ENCODE measurements around the gene FYB1. TPM values are rescaled to one million over a fixed set of nuclear protein-coding genes. Genes with fewer than 3 reads are reported as not detected.

FYB1 gene
- total RNA-seq, 1 experiment from 2014 or later, result 0.12 TPM

GRCh38 chr5:39208471-39208870, 10.9 kb downstream of the FYB1 start:
- DNase-seq (ENCODE audit: unreplicated experiment), result no peak
- CTCF ChIA-PET, result no interaction called here
- no peaks in the 10 kb centered on the region for H3K9me3 Mint-ChIP-seq (ENCODE audit: unreplicated experiment)
- no peaks in the 10 kb centered on the region for H3K27me3 Mint-ChIP-seq (ENCODE audit: insufficient read depth, unreplicated experiment)
- no peak overlapping the region for H3K4me3 Mint-ChIP-seq (ENCODE audit: unreplicated experiment)
- intact Hi-C loops (cut with micrococcal nuclease), result no loop called here
- H3K36me3 Mint-ChIP-seq (ENCODE audit: insufficient read depth, unreplicated experiment), result no peaks in the 10 kb centered on the region
- no TSS peak for BruUV-seq (replicated peaks)
- POLR2A ChIA-PET, result no interaction called here
- H3K4me1 Mint-ChIP-seq (ENCODE audit: insufficient read depth, unreplicated experiment), result no peaks in the 10 kb centered on the region
- no peak overlapping the region for H3K27ac Mint-ChIP-seq (ENCODE audit: low read depth, unreplicated experiment)
- TF ChIP-seq CTCF (IDR thresholded peaks at IDR 0.05; ENCODE audit: unreplicated experiment), result no peak

- Mint-ChIP-seq H3K4me1 (ENCODE audit: insufficient read depth, unreplicated experiment) (no peaks in the 10 kb centered on the region), H3K36me3 (ENCODE audit: insufficient read depth, unreplicated experiment) (no peaks in the 10 kb centered on the region), H3K27ac (ENCODE audit: low read depth, unreplicated experiment) (no peak overlapping the region), H3K9me3 (ENCODE audit: unreplicated experiment) (no peaks in the 10 kb centered on the region), H3K4me3 (ENCODE audit: unreplicated experiment) (no peak overlapping the region), H3K27me3 (ENCODE audit: insufficient read depth, unreplicated experiment) (no peaks in the 10 kb centered on the region)
- intact Hi-C loops (cut with micrococcal nuclease), result no loop called here
- no TSS peak for BruUV-seq (replicated peaks)
- ChIA-PET POLR2A (no interaction called here), CTCF (interaction anchor here (0.6 kb wide), 1 partner anchor 40 kb away, joined by 3 read pairs; no protein-coding TSS in a partner anchor)
- no peak for TF ChIP-seq CTCF (IDR thresholded peaks at IDR 0.05; ENCODE audit: unreplicated experiment)
- DNase-seq (ENCODE audit: unreplicated experiment), result no peak
These were observed 11.9 kb downstream of the FYB1 start for GRCh38 chr5:39207345-39208045.

- no TSS peak for BruUV-seq (replicated peaks)
- no peaks in the 10 kb centered on the region for H3K36me3 Mint-ChIP-seq (ENCODE audit: insufficient read depth, unreplicated experiment)
- H3K27ac Mint-ChIP-seq (ENCODE audit: low read depth, unreplicated experiment), result no peak overlapping the region
- no peak for TF ChIP-seq CTCF (IDR thresholded peaks at IDR 0.05; ENCODE audit: unreplicated experiment)
- no peaks in the 10 kb centered on the region for H3K9me3 Mint-ChIP-seq (ENCODE audit: unreplicated experiment)
- H3K27me3 Mint-ChIP-seq (ENCODE audit: insufficient read depth, unreplicated experiment), result no peaks in the 10 kb centered on the region
- no peak for DNase-seq (ENCODE audit: unreplicated experiment)
- no peaks in the 10 kb centered on the region for H3K4me1 Mint-ChIP-seq (ENCODE audit: insufficient read depth, unreplicated experiment)
- ChIA-PET CTCF (no interaction called here), POLR2A (no interaction called here)
- intact Hi-C loops (cut with micrococcal nuclease), result no loop called here
- H3K4me3 Mint-ChIP-seq (ENCODE audit: unreplicated experiment), result no peak overlapping the region
These were observed 12.6 kb downstream of the FYB1 start for GRCh38 chr5:39206630-39207321.

- Mint-ChIP-seq H3K27me3 (ENCODE audit: insufficient read depth, unreplicated experiment) (no peaks in the 10 kb centered on the region), H3K4me1 (ENCODE audit: insufficient read depth, unreplicated experiment) (no peaks in the 10 kb centered on the region), H3K36me3 (ENCODE audit: insufficient read depth, unreplicated experiment) (no peaks in the 10 kb centered on the region), H3K4me3 (ENCODE audit: unreplicated experiment) (no peak overlapping the region), H3K27ac (ENCODE audit: low read depth, unreplicated experiment) (no peak overlapping the region), H3K9me3 (ENCODE audit: unreplicated experiment) (no peaks in the 10 kb centered on the region)
- ChIA-PET POLR2A (no interaction called here), CTCF (interaction anchor here (0.9 kb wide), 1 partner anchor 12 kb away, joined by 3 read pairs; no protein-coding TSS in a partner anchor)
- intact Hi-C loops (cut with micrococcal nuclease), result no loop called here
- BruUV-seq (replicated peaks), result no TSS peak
- TF ChIP-seq CTCF (IDR thresholded peaks at IDR 0.05; ENCODE audit: unreplicated experiment), result no peak
- DNase-seq (ENCODE audit: unreplicated experiment), result no peak
These were observed 13.8 kb downstream of the FYB1 start for GRCh38 chr5:39205550-39205949.

All from MCF 10A (cell line).